GM12801 (cell line): ENCODE measurements around the gene FNIP2.

Source experiments
- TF ChIP-seq, protein P1 (sequence below): IDR thresholded peaks from one replicate; pipeline ENCODE4 v1.5.1; 2011; ENCODE audit warnings: control low read depth; ENCODE audit not compliant: insufficient read length; ENCODE audit errors: extremely low read depth

FNIP2 gene

DNA sequence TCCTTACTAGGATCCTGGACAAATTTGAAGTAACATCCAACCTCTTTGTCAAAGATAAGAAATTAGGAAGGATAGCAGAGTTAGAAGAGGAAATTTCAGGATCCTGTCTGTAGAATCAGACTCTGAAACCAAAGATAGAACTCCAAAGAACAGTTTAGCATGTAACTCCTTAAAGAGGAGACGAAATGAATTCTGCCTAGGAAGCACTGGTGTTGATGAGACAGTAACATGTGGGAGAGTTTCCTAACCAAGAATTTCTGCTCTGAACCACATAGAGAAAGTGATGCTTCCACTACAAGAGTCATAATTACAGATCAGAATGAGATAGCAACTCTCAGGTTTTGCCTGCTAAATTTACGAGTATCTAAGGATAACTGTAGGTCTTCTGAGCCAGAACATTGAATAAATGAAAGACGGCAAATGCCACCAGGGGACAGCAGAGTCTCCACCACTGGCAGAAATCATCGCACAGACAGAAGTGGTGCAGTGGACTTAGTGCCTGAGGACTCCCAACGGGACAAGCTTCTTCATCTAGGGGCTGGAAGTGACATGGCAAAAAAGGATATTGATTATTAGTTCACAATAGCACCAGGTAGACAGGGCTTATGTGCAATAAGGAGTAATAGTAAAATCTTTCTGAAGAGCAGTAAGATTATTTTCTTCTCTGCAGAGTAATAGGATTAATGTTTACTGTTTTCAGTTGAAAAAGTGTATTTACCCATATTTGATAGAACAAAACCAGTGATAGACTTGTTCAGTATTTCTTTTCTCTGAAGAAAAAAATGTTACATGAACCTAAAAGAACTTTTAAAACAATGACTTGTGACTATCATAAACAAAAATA, 38.9 kb upstream of the FNIP2 start:
- TF ChIP-seq, protein P1, sequence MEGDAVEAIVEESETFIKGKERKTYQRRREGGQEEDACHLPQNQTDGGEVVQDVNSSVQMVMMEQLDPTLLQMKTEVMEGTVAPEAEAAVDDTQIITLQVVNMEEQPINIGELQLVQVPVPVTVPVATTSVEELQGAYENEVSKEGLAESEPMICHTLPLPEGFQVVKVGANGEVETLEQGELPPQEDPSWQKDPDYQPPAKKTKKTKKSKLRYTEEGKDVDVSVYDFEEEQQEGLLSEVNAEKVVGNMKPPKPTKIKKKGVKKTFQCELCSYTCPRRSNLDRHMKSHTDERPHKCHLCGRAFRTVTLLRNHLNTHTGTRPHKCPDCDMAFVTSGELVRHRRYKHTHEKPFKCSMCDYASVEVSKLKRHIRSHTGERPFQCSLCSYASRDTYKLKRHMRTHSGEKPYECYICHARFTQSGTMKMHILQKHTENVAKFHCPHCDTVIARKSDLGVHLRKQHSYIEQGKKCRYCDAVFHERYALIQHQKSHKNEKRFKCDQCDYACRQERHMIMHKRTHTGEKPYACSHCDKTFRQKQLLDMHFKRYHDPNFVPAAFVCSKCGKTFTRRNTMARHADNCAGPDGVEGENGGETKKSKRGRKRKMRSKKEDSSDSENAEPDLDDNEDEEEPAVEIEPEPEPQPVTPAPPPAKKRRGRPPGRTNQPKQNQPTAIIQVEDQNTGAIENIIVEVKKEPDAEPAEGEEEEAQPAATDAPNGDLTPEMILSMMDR = peak; percentile 35

DNA sequence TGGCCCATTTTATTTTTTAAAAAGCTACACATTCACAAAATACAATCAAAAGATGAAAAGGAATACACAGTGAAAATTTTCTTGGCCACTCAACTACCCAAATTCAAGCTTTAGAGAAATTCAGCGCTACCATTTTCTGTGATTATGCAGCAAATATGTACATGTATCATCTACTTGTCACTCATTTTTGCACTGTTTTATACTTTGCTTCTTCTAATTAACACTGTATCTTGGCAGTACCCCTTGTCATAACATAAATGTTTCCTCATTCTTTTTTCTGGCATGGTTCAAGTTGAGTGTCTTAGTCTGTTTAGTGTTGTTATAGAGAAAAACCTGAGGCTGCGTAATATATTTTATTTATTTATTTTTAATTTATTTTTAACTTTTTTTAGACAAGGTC, 30.0 kb upstream of the FNIP2 start:
- TF ChIP-seq, protein P1 = no peak

DNA sequence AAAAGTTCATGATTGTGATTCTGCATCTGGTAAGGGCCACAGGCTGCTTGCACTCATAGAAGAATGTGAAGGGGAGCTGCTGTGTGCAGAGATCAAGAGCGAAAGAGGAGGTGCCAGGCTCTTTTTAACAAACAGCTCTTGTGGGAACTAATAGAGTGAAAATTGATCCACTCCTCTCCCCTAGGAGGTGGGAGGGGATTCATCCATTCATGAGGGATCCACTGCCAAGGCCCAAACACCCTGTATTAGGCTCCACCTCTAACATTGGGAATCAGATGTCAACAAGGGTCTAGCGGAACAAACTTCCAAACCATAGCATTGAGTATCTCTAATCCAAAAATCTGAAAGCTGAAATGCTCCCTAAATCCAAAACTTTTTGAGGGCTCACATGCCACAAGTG, 29.2 kb upstream of the FNIP2 start:
- TF ChIP-seq, protein P1 = no peak

DNA sequence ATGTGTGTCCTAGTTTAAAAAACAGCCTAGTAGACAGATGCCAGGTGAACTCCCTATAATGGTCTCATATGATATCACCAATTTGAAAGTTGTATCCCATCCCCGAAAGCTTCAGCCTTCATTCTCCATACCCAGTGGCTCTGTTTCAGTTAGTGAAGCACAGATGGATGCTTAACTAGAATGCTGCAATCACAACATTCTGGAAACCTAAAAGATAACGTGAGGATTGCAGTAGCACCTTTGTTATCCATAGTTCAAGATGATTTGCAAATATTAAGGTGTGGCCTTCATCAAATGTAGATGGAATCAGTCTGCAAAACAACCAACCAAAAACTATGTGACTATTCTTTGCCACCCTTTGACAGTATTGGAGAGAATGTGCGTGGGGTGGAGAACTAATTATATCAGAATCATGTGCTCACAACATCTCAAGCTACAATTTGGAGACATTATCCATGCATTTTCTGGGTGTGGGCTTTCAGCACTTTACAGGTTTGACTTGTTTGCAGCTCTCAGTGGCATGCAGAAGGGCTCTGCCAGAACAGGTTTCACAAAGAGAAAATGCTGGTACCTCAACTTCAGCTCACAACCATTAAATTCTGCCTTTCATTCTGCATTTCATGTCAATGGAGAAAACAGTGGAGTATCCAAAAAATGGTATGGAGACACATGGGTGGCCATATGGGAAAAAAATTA, 27.4 kb upstream of the FNIP2 start:
- TF ChIP-seq, protein P1 = no peak

DNA sequence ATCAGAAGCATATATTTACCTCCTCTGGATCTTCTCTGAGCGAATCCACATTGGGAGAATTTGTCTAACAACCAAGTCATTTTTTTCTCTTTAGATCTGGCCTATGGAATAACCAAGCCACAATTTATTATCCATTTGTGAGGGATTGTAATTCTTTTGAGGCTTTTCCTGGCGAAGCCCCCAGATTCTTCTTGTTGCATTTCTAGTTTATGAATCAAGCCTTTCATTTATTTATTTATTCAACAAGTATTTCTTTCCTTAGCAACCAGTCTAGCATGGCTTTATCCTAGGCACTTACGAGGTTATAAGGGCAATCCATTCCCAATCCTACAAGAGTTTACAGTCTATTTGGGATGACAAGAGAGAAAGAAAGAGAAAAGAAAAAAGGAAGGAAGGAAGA, 18.4 kb upstream of the FNIP2 start:
- TF ChIP-seq, protein P1 = no peak

DNA sequence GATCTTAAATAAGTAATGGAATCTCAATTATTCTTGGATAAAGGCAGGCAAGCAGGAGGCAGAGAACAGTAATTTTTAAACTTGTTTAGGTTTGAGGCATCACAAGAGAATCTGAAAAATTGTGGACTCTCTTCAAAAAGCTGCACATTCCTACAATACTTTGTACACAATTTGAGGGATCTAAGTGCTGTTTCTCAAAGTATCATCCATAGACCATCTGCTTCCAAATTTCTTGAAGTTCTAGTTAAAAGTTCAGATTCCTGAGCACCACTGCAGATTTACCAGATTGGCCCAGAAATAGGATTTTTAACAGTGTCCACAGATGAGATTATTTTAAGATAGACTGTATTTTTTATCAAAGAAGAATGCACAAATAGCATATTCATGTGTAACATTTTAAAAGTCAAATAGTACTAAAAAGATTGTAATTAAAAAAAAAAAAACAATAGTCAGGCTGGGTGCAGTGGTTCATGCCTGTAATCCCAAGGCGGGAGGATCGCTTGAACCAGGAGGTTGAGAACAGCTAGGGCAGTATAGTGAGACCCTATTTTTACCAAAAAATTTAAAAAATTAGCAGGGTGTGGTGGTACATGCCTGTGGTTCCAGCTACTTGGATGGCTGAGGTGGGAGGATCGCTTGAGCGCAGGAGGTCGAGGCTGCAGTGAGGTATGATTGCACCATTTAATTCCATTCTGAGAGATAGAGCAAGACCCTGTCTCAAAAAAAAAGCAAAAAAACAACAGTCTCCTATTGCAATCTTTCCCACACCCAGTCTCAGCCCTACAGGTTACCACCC, 14.2 kb upstream of the FNIP2 start:
- TF ChIP-seq, protein P1 = no peak

DNA sequence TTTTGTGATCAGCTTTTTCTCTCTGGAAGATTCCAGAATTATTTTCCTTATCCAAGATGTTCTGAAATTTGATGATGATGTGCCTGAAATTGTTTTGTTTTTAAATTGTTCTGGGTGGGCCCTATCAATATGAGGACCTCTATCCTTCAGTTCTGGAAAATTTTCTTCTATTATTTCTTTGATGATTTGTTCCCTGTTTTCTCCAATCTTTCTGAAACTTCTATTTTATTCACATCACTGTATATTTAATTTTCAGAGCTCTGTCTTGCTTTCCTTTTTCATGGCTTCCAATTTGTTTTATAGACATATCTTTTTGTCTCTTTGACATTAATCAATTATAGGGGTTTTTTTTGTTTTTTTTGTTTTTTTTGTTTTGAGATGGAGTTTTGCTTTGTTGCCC, 12.2 kb upstream of the FNIP2 start:
- TF ChIP-seq, protein P1 = no peak
